DMS79 treated with DMSO at 0.1 percent for 48 hours (cell line): ENCODE results near the gene LRRC51.

Source experiments
- DNase-seq: peaks from one replicate; lab custom pipeline; 2025; lab: John Stamatoyannopoulos, UW

The LRRC51 gene, protein sequence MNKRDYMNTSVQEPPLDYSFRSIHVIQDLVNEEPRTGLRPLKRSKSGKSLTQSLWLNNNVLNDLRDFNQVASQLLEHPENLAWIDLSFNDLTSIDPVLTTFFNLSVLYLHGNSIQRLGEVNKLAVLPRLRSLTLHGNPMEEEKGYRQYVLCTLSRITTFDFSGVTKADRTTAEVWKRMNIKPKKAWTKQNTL

DNA sequence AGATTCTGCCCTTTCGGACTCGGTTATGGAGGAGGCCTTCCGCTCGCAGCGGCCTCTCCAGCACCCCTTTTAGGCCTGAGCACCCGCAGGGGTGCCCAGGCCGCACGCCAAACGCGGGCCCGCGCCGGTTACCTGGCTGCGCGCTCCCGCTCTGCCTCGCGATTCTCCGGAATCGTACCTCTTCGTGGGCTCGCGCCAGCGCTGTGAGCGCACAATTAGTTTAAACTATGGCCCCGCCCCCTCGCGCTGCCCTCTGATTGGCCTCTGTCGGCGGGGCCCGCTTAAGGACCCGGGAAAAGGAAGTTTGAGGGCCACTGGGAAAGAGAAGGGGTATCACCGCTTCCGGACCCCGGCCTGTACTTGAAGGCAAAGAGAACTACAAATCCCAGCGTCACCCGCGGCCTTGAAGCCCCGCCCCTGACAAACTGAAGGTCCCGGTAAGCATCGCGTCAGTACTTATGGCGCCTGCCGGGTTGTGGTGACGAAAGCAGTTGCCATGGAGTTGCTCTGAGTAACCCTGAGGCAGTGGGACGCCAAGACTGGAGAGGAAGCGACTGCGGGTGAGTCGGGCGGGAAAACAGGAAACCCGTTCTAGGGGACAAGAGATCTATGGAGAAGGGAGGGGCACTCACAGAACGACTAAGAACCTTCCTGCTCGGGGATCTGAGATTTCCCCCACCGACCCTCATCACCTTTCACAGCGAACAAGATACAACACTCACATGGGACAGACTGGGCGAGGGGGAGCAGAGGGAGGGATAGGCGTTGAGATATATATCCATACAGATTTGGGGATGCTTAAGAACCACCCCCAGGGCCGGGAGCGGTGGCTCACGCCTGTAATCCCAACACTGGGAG is at the start of gene LRRC51, which contains the start of gene NUMA1:
TSS of gene LRRC51 (plus strand) at position 525 of the 858 bp plus-strand sequence. CDS start 8,234 bp downstream, outside the sequence.
TSS of gene NUMA1 (minus strand) at position 217 of the 858 bp plus-strand sequence. CDS start 44,599 bp downstream, outside the sequence.
- DNase-seq = peak; percentile 100

DNA sequence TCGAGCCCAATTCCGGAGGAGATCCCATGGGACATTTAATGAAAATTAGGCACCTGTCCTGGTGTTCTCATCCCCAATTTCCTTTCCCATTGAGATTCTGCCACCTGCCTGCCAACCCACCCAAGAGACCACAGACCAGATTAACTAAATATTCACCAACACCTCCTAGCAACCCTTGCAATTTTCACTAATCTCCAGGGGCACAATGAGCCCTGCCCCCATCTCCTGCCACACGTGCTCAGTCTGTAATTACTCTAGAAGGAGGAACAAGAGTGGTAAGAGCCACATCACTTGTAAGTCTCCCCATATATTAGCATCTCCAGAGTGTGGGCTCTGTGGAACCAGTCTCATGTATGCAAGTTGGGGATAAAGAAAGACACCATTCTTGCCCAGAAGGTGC is 44.0 kb upstream of the LRRC51 start:
- DNase-seq = no peak

DNA sequence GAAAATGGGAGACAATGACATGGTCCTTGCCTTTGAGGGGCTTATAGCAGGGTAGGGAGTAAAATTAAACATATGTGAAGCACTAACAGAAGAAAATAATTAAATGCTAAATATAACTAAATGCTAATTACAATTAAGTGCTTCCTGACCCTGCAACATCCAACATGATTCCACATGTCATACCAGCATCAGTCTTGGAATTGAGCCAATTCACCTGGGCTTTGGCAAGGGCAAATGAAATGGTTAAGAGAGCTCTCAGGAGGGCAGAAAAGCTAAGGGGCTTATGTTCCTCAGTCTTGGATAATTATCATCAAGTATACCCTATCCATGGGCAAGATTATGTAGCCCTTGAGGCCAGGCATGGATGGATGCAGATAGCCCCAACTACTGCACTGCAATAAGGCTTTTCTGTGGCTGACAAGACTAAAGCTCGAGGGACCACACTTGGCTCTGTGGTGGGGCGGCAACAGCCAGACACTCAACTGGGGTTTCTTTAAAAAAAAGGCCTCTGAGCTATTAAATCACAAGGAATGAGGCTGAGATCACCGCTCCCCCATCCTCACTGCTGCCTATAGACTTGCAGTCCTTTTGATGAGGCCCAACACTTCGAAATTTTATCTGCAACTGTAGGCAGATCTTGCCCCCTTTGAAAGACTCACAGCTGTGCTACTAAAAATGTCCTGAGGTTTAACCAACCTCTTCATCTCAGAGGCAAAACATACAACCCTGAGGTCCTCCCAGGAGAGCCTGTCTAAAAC is 42.9 kb upstream of the LRRC51 start:
- peak; percentile 98 for DNase-seq

DNA sequence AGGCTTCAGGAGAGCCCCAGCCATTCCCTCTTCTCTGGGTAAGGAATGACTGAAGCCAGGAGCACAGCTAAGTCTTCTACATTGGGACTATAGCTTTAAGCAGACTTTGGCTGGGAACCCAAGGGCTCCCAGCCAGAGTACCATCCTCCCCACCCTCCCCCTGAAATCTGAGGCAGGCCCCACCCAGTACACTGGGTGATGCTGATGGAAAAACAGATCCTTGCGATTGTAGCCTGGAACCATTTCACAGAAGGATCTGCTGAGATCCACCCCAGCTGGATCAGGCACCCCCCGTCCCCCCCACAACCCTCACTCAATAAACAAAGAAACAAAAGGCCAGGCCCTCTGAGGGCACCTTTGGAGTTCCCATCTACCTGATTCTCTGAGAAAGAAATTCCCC is 42.2 kb upstream of the LRRC51 start:
- peak; percentile 69 for DNase-seq

DNA sequence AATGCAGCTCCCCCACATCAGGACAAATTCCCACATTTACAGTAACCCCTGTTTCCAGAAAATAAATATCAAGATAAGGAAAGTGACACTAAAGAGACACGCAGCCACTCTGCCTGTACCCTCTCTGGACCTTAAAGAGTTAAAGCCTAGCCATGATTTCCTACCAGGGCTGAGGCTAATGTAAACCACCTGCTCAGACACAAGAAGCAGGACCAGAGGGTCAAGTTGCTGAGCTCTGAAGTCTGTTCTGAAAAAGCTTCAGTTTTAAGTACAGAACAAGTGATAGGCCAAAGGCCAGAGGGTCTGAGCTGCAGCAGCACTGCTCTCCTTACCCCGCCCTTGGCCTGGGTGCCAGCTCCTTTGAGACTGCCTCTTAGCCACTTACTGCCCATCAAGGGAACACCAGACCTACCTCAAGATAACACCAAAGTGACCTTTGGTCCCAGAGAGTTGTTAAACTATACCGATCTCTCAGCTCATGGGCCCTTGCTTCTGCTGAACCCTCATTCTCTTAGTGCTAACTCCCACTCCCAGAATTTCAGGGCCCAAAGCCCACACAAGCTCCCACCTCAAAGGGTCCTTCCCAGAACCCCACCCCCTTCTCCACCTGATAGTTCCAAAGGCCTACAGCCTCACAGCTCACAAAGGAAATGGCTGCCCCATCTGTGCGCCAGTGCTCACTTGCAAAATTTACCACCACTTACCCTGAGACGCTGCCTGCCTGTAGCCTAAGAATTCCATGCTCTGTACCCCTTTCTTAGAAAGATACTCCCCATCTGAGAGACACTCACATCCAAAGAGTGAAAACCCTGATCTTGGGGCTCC is 41.4 kb upstream of the LRRC51 start:
- DNase-seq = peak; percentile 60

DNA sequence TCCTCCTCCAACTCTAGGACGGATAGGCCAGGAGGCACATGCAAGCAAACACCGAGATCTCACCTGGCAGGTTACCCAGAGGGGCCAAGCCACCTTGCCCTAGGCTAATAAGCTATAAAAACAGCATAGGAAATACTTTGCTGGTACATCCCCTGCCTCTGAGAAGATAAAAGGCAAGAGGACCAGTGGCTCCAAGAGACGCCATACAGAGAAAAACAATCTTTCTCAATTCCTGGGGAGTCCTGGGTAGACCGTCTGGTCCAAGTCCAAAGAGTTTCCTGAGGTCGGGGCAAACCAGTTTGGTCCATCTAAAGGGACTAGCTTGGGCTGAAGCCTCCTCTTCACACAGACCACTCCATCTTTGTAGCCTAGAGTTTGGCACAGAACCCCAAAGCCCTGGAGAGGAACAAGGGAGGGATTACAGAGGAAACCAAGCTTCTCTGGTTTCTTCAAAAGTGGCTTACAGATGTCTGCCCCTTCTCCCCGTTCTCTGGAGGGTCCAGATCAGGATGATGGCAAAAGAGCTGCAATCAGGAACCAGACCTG is 40.7 kb upstream of the LRRC51 start:
- peak; percentile 61 for DNase-seq

DNA sequence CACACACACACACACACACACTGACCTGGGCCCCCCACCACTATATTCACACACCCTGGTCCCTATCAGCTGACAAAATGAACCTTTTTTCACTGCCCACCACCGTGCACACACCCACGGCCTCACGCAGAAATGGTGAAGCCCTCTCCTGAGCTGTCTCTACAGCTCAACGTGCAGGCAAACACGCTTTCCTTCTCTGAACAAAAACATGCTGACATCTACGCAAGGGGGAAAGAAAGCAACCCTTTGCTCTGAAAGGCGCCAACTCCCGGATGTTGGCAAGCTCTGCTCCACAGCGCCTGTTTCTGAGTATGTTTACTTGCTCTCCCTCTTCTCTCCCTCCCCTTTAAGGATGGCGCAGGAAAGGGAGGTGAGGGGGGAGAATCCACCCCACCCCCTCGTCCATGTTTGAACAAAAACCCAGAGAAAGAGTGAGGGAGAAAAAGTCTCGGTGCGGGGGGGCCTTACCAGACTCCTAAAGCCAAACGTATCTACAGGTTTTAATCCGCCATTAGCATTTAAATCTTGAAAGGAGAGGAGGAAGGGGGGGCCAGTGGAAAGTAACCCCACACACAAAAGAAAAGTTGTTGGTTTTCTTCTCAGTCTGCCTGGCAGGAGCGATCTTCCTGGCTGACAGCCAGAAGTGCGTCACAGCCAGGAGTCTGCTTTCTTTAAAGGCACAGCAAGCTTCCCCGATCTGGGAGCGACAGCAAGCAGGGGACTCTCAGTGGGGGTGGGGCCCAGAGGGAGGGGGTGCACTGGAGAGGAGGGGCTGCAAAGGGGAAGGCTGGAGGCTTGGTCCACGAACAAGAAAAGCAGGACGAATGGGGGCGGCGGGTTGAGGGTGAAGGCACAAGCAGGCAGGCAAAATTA is 39.9 kb upstream of the LRRC51 start:
- DNase-seq = peak; percentile 99

DNA sequence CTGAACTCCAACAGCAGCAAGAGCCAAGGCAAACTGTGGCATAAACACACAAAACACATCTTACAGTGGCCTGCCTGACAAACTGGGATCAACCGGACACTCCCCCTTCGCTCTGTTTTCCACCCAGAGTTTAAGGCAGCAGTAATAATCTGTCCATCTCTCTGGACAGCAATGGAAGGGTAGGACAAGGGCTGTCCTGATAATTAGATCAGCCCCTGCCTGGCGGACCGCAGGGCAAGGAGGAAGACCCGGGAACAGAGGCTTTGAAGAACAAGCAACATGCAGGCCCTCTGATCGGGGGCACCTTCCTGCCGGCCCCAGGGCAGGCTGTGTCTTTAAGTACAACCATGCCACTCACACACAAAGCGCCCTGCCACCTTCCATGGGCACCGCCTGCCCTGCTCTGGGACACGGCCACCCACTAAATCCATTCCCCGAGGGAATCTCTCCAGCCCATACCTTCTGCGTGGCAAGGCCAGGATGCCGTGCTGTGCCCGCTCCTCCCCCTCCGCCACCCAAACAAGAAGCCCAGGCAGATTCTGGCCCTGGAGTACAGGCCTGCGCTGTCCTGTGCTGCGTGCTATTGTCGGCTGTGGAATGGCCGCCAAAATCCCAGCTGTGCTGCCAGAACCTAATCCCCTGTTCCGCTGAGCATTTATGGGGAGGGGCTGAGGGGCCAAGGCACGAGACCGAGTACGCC is 39.1 kb upstream of the LRRC51 start:
- DNase-seq = peak; percentile 85

DNA sequence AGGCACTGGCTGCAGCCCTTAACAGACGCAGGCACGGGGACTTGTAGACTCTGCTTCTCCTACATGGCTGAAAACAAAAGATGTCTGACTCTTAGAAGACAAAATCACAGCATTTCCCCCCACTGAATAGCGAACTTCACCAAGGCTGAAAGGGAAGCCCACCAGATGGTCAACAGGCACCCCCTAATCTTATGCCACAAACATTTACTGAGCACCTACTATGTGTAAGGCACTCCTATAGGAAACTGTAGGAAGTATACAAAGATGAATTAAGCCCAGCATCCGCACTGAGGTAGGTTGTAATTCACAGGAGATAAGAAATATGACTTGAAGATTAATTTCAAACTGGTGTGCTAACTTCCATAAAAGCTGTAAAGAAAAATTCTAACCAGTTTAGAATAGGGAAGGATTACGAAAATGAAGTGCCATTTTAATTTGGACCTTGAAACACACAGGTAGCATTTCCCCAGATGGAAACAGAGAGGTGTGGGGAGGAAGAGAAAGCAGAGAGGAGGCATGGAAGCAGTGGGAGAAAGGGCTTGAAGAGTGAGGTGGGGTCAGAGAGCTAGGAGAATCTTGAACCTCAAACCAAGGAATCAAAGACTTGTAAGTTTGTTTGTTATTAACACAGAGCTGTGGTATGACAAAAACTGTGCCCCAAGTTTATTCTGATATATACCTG is 38.4 kb upstream of the LRRC51 start:
- DNase-seq = peak; percentile 39

DNA sequence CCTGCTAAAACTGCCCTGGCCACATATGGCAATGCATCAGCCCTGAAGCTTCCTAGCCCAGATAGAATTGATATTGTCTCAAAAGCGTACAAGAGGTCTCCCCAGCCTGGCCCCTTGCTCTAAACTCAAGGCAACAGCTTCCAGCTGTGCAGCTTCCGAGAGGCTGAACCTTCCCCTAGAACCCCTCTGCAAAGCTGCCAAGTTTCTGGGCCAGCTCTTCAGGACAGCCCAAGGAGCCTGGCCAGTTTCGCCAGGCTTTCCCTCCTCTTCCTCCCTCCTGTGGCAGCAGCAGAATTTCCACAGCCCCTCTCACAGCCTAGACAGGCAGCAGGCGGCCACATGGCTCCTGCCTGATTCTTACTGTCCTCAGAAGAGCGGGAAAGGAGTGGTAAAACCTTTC is 34.8 kb upstream of the LRRC51 start:
- DNase-seq = no peak

DNA sequence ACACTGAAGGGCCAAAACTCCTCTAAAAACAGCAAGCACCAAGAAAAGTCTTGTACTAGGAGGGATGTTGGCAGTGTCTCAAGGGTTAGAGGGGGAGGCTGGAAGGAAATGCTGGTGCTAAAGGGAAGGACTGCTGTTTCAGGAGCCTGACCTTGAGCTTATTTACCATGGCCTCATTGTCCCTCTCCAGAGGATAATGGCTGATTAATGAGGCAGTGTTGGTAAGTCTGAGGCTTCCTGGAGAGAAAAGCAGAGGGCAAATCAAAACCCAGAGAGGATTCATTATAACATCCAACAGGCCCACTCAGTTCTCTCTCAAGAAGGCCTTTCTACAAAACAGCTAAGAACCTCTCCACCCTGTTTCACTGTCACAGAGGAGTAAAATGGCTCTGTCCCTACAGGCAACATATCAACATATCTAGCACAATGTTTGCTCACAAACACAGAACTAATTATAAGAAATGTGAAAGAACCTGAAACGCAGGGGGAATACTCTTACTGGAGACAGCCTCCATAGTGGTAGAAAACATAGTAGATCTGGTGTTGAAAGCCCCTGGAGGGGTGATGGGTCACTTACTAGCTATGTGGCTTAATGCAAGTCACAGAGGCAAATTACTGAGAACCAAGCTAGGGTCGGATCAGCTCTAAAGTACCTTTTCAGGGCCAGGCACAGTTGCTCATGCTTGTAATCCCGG is 31.7 kb upstream of the LRRC51 start:
- no peak for DNase-seq

DNA sequence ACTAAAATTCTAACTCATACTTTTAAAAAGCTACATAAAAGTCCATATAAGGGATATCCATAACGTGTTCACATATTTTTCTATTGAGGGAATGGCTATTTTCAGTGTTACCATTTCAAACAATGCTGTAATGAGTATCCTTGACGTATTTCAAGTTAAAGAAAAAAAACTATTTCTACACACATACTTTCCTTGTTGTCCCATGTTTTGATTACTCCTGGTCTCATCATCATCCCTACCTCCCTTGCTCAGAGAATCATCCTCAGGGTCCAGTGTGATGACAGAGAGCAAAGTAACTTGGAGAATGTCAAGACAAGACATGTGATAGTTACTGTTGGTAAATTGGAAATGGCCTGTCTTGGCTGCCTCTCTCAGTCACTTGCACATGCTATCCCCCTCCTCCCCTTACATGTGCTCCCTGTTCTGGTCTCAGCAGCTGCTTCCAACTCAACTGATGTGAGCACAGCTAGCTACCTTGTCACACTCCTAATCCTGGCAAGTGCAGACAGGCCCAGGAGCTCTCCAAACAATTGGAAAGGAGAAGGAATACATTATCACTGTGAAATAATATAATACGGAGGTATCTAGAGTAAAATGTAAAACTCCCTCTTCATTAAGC is 22.1 kb upstream of the LRRC51 start:
- peak; percentile 90 for DNase-seq

DNA sequence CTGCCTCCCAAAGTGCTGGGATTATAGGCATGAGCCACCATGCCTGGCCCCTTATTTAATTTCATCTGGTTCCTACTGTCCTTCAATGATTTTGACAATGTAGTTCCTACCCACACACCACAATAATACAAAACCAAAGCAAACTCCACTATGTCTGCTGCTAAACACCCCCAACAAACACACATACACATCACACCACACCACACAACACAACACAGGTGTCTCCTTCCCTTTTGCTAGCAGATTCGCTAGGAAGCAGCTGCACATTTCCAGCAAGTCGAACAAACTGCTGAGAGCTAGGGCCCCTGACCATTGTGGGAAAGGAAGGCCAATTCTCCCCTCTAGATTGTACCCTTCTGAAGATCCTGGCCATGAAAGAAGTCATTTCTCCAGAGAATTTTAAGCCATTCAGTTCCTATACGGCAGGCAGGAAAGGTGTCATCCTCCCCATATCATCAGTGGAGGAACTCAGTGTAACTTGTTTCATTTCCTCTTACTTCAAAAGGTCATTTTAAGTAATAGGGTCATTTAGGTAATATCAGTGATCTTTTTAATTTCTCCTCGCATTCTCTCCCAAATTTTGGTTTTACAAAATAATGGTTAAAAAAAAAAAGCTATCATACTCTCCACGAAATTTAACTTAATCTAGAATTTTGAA is 18.8 kb upstream of the LRRC51 start:
- DNase-seq = no peak

DNA sequence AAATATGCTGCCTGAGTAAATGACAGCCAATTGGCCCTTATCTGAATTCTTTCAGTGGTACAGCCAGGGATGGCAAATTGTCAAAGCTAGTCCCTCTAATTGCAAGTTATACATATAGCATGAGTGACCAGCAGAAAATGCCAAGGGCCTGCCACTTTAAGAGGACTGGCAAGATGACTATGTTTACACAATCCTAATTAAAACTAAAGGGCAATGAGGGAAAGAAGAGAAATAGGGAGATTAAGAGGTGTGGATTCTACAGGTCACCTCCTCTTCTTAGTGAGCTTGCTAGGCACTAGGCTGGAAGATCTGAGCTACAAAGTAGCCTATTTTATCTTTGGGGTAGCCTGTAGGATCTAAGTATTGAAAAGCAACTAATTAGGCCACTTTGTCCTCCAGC is 13.8 kb upstream of the LRRC51 start:
- no peak for DNase-seq

DNA sequence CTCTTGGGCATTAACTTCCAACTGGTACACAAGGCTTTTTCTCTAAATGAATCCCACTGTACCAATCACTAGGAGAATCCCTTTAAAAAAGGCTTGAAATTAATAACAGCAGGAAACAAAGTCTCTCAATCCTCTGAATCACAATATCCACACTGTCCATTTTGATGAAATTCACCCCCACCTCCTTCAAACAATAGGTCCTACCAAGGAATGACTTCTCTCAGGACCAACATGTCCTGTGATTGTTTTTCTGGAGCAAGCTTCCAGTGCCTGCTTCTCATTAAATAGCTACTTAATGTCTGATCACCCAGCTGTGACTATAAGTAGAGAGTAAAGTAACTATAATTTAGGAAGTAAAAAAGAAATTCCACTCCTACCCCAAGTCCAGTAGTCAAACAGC is 13.4 kb upstream of the LRRC51 start:
- no peak for DNase-seq

DNA sequence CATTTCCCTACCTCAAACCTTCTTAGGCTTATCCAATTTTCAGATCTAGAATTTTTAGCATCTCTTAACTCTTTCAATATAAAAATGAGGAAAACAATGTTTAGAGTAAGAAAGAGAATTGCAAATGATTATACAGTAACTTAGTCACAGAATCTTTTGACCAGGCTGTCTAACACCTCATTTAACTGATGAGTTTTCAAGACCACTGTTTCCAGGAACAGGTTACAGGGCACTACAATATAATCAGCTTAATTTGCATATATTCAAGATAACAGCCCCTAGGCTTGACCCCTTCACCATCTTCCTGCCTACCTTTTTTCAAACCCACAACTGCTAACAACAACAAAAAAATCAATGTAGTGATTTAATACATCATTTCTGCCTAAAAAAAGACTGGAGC is 13.0 kb upstream of the LRRC51 start:
- no peak for DNase-seq

DNA sequence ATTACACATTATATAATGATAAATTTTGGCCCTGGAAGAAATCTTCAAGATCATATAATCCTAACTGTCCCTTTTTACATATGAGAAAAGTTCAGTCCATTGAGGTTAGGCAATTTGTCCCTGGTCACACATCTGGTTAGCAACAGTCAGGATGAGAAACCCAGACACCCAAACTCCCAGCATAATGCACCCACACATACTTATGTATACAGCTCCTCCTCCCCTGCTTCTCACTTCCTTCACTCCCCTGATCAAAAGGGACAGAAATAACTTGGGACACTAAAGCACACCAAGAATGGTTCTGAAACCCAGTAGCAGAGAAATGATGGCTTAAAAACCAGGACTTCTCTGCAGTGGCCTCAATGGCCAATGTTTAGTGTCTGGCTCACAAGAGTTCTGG is 11.4 kb upstream of the LRRC51 start:
- DNase-seq = no peak
